Mesenchymal stem cell (in vitro differentiated cells and primary cell): ENCODE measurements around the gene RFX2.
A peak's percentile ranks its signal among the peaks of the same experiment; 100 is the strongest.

Source experiments
- DNase-seq: peaks from one replicate; pipeline ENCODE4 v3.0.0-alpha.2; 2013
- H2AFZ ChIP-seq: one replicate; pipeline ENCODE4 v1.6.1; 2013; ENCODE audit warnings: low read depth, mild to moderate bottlenecking, control low read depth, inconsistent platforms, low read length, moderate library complexity
- H2AK5ac ChIP-seq: 2 replicates; pipeline ENCODE4 v1.6.1; 2013; ENCODE audit warnings: low read length, moderate library complexity, mild to moderate bottlenecking, inconsistent platforms; ENCODE audit not compliant: severe bottlenecking
- H2BK120ac ChIP-seq: one replicate; pipeline ENCODE4 v1.6.1; 2013; ENCODE audit warnings: low read depth, mild to moderate bottlenecking, inconsistent platforms, low read length, moderate library complexity
- H2BK12ac ChIP-seq, 2 experiments: one replicate each; pipeline ENCODE4 v1.6.1; 2013; ENCODE audit warnings: inconsistent platforms in 2 of 2, low read length in 2 of 2, mild to moderate bottlenecking in 2 of 2, moderate library complexity in 2 of 2, control low read depth in 1 of 2
- H2BK15ac ChIP-seq: one replicate; pipeline ENCODE4 v1.6.1; 2013; ENCODE audit warnings: mild to moderate bottlenecking, low read depth, inconsistent platforms; ENCODE audit not compliant: poor library complexity, severe bottlenecking
- H2BK5ac ChIP-seq: 2 replicates; pipeline ENCODE4 v1.6.1; 2013; ENCODE audit warnings: low read depth, mild to moderate bottlenecking, low read length, control low read depth, inconsistent platforms; ENCODE audit not compliant: poor library complexity, severe bottlenecking
- H3K14ac ChIP-seq, 2 experiments: one replicate each; pipeline ENCODE4 v1.6.1; 2013; ENCODE audit warnings: inconsistent platforms in 2 of 2, low read length in 2 of 2, control low read depth in 1 of 2, mild to moderate bottlenecking in 1 of 2, moderate library complexity in 1 of 2
- H3K18ac ChIP-seq, 2 experiments: one replicate each; pipeline ENCODE4 v1.6.1; 2013; ENCODE audit warnings: inconsistent platforms in 2 of 2, low read length in 2 of 2, control low read depth in 1 of 2, low read depth in 1 of 2, mild to moderate bottlenecking in 1 of 2
- H3K23ac ChIP-seq, 2 experiments: one replicate each; pipeline ENCODE4 v1.6.1; 2013; ENCODE audit warnings: inconsistent platforms in 2 of 2, low read length in 2 of 2, mild to moderate bottlenecking in 2 of 2, moderate library complexity in 2 of 2, control low read depth in 1 of 2
- H3K27ac ChIP-seq: 2 replicates; pipeline ENCODE4 v1.5.1; 2013; ENCODE audit warnings: mild to moderate bottlenecking, moderate library complexity, low read length, control low read depth, inconsistent platforms; ENCODE audit not compliant: poor library complexity, severe bottlenecking
- H3K27me3 ChIP-seq, 2 experiments: 2 replicates each; pipeline versions ENCODE4 v1.6.1 to v1.7.0; 2013; ENCODE audit warnings: low read length in 2 of 2, mild to moderate bottlenecking in 2 of 2, moderate library complexity in 2 of 2, control low read depth in 1 of 2, inconsistent platforms in 1 of 2; ENCODE audit not compliant: control insufficient read depth in 1 of 2, insufficient read depth in 1 of 2
- H3K36me3 ChIP-seq, 2 experiments: 2 replicates each; pipeline versions ENCODE4 v1.6.1 to v1.7.0; 2013; ENCODE audit warnings: low read length in 2 of 2, control low read depth in 1 of 2, inconsistent platforms in 1 of 2, low read depth in 1 of 2, mild to moderate bottlenecking in 1 of 2; ENCODE audit not compliant: insufficient read depth in 2 of 2, control insufficient read depth in 1 of 2
- H3K4ac ChIP-seq, 2 experiments: one replicate each; pipeline ENCODE4 v1.6.1; 2013; ENCODE audit warnings: inconsistent platforms in 2 of 2, low read length in 2 of 2, mild to moderate bottlenecking in 2 of 2, moderate library complexity in 2 of 2, control low read depth in 1 of 2, low read depth in 1 of 2
- H3K4me1 ChIP-seq: 2 replicates; pipeline ENCODE4 v1.6.1; 2013; ENCODE audit warnings: low read depth, low read length, control low read depth; ENCODE audit not compliant: control insufficient read depth, insufficient read depth
- H3K4me2 ChIP-seq: 2 replicates; pipeline ENCODE4 v1.6.1; 2013; ENCODE audit warnings: low read length, mild to moderate bottlenecking, inconsistent platforms; ENCODE audit not compliant: poor library complexity, severe bottlenecking
- H3K4me3 ChIP-seq, 2 experiments: 2 replicates each; pipeline versions ENCODE4 v1.5.1 to v1.7.0; 2013; ENCODE audit warnings: low read length in 2 of 2, mild to moderate bottlenecking in 2 of 2, control low read depth in 1 of 2, low read depth in 1 of 2; ENCODE audit not compliant: insufficient read depth in 1 of 2
- H3K79me1 ChIP-seq: replicated peaks from 2 replicates; pipeline ENCODE4 v1.6.1; 2013; ENCODE audit warnings: mild to moderate bottlenecking, control low read depth, low read length, inconsistent platforms; ENCODE audit not compliant: poor library complexity, severe bottlenecking
- H3K9ac ChIP-seq: 2 replicates; pipeline ENCODE4 v1.7.0; 2013; ENCODE audit warnings: mild to moderate bottlenecking, low read length, moderate library complexity
- H3K9me3 ChIP-seq: 2 replicates; pipeline ENCODE4 v1.7.0; 2013; ENCODE audit warnings: mild to moderate bottlenecking, low read length; ENCODE audit not compliant: control insufficient read depth
- H4K8ac ChIP-seq: one replicate; pipeline ENCODE4 v1.6.1; 2013; ENCODE audit warnings: inconsistent platforms, mild to moderate bottlenecking, low read length, moderate library complexity
- H4K91ac ChIP-seq: one replicate; pipeline ENCODE4 v1.6.1; 2013; ENCODE audit warnings: mild to moderate bottlenecking, low read length, inconsistent platforms
- WGBS: methylation state at CpG from one replicate; pipeline ENCODE4 v1.1.7; 2013; ENCODE audit warnings: mixed read lengths; 5-methylcytosine and 5-hydroxymethylcytosine counted together

RFX2 gene

GRCh38 chr19:6011206-6011605 lies 99.1 kb downstream of the RFX2 start:
- H3K27ac ChIP-seq = no peak overlapping the region
- H4K91ac ChIP-seq = no peak overlapping the region
- no peaks in the 10 kb centered on the region for H3K27me3 ChIP-seq
- peaks cover 5 to 70% of the 10 kb centered on the region in 2 experiments for H3K36me3 ChIP-seq
- DNase-seq = no peak
- no peak overlapping the region for H3K18ac ChIP-seq
- no peak overlapping the region for H3K4me2 ChIP-seq
- H2AK5ac ChIP-seq = no peak overlapping the region
- no peak overlapping the region for H4K8ac ChIP-seq
- H3K14ac ChIP-seq = peak overlapping the region in 1 of 2 experiments; percentile 44
- no peak overlapping the region for H3K4me3 ChIP-seq
- H3K4me1 ChIP-seq = peaks cover 2% of the 10 kb centered on the region
- H2BK12ac ChIP-seq = no peak overlapping the region
- H3K9ac ChIP-seq = no peak overlapping the region
- peak overlapping the region in 1 of 2 experiments; percentile 14 for H3K23ac ChIP-seq
- H3K4ac ChIP-seq = no peak overlapping the region
- H2AFZ ChIP-seq = no peak overlapping the region
- no peak overlapping the region for H2BK5ac ChIP-seq
- H2BK120ac ChIP-seq = no peak overlapping the region
- WGBS = 90% methylated on average over 10 of the region's 10 CpGs
- H2BK15ac ChIP-seq = no peak overlapping the region
- no peaks in the 10 kb centered on the region for H3K9me3 ChIP-seq
- no peaks in the 10 kb centered on the region for H3K79me1 ChIP-seq

GRCh38 chr19:6010107-6010506 lies 100.2 kb downstream of the RFX2 start:
- Histone ChIP-seq H3K23ac (no peak overlapping the region), H3K79me1 (no peaks in the 10 kb centered on the region), H3K27me3 (no peaks in the 10 kb centered on the region), H4K91ac (no peak overlapping the region), H3K4me3 (no peak overlapping the region), H3K36me3 (peaks cover 5 to 73% of the 10 kb centered on the region in 2 experiments), H2BK120ac (no peak overlapping the region), H2AFZ (no peak overlapping the region), H3K18ac (no peak overlapping the region), H3K9ac (no peak overlapping the region), H3K27ac (no peak overlapping the region), H2AK5ac (no peak overlapping the region), H3K9me3 (no peaks in the 10 kb centered on the region), H3K4me2 (no peak overlapping the region), H4K8ac (no peak overlapping the region), H2BK15ac (no peak overlapping the region), H2BK5ac (no peak overlapping the region), H3K14ac (no peak overlapping the region), H3K4me1 (peaks cover 2% of the 10 kb centered on the region), H3K4ac (no peak overlapping the region), H2BK12ac (no peak overlapping the region)
- DNase-seq = peak; percentile 57
- WGBS = 91% methylated on average over 10 of the region's 16 CpGs

GRCh38 chr19:6007866-6008265 lies 102.4 kb downstream of the RFX2 start:
- Histone ChIP-seq H3K27ac (no peak overlapping the region), H3K9ac (no peak overlapping the region), H3K4me2 (no peak overlapping the region), H3K79me1 (no peaks in the 10 kb centered on the region), H2BK12ac (no peak overlapping the region), H2BK120ac (no peak overlapping the region), H3K4me3 (no peak overlapping the region), H3K14ac (no peak overlapping the region), H4K8ac (no peak overlapping the region), H4K91ac (no peak overlapping the region), H3K9me3 (no peaks in the 10 kb centered on the region), H3K4ac (no peak overlapping the region), H2AK5ac (no peak overlapping the region), H3K36me3 (peaks cover 5 to 77% of the 10 kb centered on the region in 2 experiments), H3K4me1 (no peaks in the 10 kb centered on the region), H3K18ac (no peak overlapping the region), H2AFZ (no peak overlapping the region), H2BK15ac (no peak overlapping the region), H2BK5ac (no peak overlapping the region), H3K27me3 (no peaks in the 10 kb centered on the region), H3K23ac (no peak overlapping the region)
- no peak for DNase-seq
- 95% methylated on average over 26 of the region's 26 CpGs for WGBS

GRCh38 chr19:6006896-6007295 lies 103.4 kb downstream of the RFX2 start:
- H4K91ac ChIP-seq = no peak overlapping the region
- no peak overlapping the region for H2BK15ac ChIP-seq
- H3K4me1 ChIP-seq = peaks cover 3% of the 10 kb centered on the region
- no peaks in the 10 kb centered on the region for H3K27me3 ChIP-seq
- no peak overlapping the region for H4K8ac ChIP-seq
- no peak overlapping the region for H3K4me3 ChIP-seq
- no peak overlapping the region for H3K18ac ChIP-seq
- no peak overlapping the region for H3K27ac ChIP-seq
- DNase-seq = no peak
- peaks cover 12 to 77% of the 10 kb centered on the region in 2 experiments for H3K36me3 ChIP-seq
- H2BK12ac ChIP-seq = no peak overlapping the region
- no peak overlapping the region for H2BK120ac ChIP-seq
- H3K4ac ChIP-seq = no peak overlapping the region
- H3K14ac ChIP-seq = no peak overlapping the region
- no peaks in the 10 kb centered on the region for H3K79me1 ChIP-seq
- H3K4me2 ChIP-seq = no peak overlapping the region
- H2AFZ ChIP-seq = no peak overlapping the region
- H3K9me3 ChIP-seq = no peaks in the 10 kb centered on the region
- H3K9ac ChIP-seq = no peak overlapping the region
- H2AK5ac ChIP-seq = no peak overlapping the region
- WGBS = 90% methylated on average over 20 of the region's 20 CpGs
- no peak overlapping the region for H2BK5ac ChIP-seq
- H3K23ac ChIP-seq = no peak overlapping the region
